Measurements from ENCODE around the gene AUTS2. TPM values are rescaled to one million over a fixed set of nuclear protein-coding genes. Genes with fewer than 3 reads are reported as not detected.

AUTS2 gene
- total RNA-seq, 4 donors from 2014 or later = 29.8 to 114 (median 59.4) TPM

DNA sequence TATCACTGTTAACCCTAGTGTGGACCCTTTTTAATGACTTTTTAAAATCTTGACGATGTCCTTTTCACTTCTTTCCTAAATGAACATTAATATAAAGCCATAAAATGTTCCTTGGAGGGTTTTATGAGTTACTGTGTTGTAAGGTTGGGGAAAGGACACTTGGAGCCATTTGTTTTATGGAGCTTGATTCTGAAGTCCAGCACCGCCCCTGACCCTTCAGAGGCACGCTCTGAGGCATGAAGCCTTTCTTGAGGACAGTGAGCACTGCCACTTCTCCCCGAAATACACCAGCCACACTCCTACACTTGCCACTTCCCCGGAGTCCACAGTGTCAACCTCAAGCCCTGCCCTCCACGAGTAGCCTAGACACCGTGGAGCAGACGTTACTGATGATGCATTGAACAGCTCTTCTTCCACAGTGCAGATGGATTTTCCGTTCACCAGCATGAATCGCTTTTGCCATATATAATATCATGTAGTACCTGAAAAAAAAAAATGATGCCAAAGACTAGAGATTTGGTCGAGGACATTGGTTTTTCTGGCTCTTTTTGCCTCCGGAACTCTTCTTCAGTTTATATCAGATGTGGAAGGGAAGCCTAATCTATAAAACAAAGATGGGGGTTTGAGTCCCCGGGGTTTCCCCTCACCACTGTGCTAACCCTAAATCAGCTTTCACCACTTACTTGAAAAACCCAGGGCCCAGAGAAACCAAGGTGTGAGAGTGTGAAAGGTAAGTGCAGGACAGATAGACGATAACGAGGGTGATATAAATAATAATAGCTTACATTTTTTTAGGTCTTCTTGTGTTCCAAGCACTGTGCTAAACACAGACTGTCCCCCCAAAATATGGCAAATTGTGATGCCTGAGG lies 881.1 kb downstream of the AUTS2 start:
- TF ChIP-seq POLR2AphosphoS5 (IDR thresholded peaks at IDR 0.05) (no peak), EP300 (IDR thresholded peaks at IDR 0.05; ENCODE audit: low read depth) (no peak), POLR2A (IDR thresholded peaks at IDR 0.05) (no peak)
- TF ChIP-seq, protein P1, sequence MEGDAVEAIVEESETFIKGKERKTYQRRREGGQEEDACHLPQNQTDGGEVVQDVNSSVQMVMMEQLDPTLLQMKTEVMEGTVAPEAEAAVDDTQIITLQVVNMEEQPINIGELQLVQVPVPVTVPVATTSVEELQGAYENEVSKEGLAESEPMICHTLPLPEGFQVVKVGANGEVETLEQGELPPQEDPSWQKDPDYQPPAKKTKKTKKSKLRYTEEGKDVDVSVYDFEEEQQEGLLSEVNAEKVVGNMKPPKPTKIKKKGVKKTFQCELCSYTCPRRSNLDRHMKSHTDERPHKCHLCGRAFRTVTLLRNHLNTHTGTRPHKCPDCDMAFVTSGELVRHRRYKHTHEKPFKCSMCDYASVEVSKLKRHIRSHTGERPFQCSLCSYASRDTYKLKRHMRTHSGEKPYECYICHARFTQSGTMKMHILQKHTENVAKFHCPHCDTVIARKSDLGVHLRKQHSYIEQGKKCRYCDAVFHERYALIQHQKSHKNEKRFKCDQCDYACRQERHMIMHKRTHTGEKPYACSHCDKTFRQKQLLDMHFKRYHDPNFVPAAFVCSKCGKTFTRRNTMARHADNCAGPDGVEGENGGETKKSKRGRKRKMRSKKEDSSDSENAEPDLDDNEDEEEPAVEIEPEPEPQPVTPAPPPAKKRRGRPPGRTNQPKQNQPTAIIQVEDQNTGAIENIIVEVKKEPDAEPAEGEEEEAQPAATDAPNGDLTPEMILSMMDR (IDR thresholded peaks at IDR 0.05) = no peak
- H3K36me3 ChIP-seq = no peaks in the 10 kb centered on the region
- in situ Hi-C loops (cut with MboI; ENCODE audit: low pct_ligation_motif_present in 1 of 4, low pct_unique_long_range_greater_than_20kb in 1 of 4, low sequenced_read_pairs in 3 of 4) (no loop called here), intact Hi-C loops (cut with DNase I; ENCODE audit: low total_unique reads) (no loop called here)
- H3K4me1 ChIP-seq = peaks cover 0 to 9% (median 0%) of the 10 kb centered on the region in 4 donors
- 84 to 86% methylated on average over 9 to 15 of the region's 15 CpGs for WGBS, 2 donors (ENCODE audit: low coverage in 1 of 2)
- no peaks in the 10 kb centered on the region for H3K27me3 ChIP-seq
- H3K27ac ChIP-seq = no peak overlapping the region
- H3K4me3 ChIP-seq = no peak overlapping the region
- H3K9me3 ChIP-seq = no peaks in the 10 kb centered on the region
- no peak for DNase-seq

DNA sequence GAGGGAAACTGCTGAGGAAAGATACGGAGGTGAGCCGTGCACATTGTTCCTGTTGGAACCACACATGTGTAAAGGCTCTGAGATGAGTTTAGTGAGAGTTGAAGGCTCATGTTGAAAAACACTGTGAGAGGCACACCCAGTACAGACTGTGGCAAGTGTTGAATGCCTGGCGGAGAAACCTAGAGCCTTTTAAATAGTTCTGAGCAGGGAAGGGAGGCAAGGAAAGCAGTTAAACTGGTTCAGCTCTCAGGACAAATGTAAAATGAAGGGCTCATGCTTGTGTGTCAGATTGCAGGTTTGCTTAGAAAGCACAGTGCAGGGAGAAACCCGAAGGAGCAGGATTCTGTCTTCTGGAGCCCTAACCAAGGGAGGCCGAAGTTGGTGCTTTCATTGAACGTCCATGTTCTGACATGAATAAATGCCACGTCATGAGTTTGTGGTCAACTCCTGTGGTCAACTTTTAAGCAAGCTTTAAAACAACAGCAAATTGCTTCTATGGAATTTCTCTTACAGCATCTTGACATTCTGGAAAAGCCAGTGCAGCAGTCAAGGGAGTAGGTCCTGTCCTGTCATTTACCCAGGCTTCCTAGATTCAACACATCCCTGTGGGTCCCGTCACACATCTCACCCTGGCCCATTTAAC lies 882.8 kb downstream of the AUTS2 start:
- Histone ChIP-seq H3K36me3 (no peaks in the 10 kb centered on the region), H3K4me3 (no peak overlapping the region), H3K4me1 (peaks cover 0 to 9% (median 0%) of the 10 kb centered on the region in 4 donors), H3K27me3 (no peaks in the 10 kb centered on the region), H3K9me3 (no peaks in the 10 kb centered on the region), H3K27ac (no peak overlapping the region)
- TF ChIP-seq POLR2AphosphoS5 (IDR thresholded peaks at IDR 0.05) = no peak
- no peak for TF ChIP-seq EP300 (IDR thresholded peaks at IDR 0.05; ENCODE audit: low read depth)
- TF ChIP-seq, protein P1 (IDR thresholded peaks at IDR 0.05) = no peak
- TF ChIP-seq POLR2A (IDR thresholded peaks at IDR 0.05) = no peak
- DNase-seq = no peak
- intact Hi-C loops (cut with DNase I; ENCODE audit: low total_unique reads) = no loop called here
- WGBS, 2 donors (ENCODE audit: low coverage in 1 of 2) = 71 to 90% methylated on average over 6 to 8 of the region's 8 CpGs
- in situ Hi-C loops (cut with MboI; ENCODE audit: low pct_ligation_motif_present in 1 of 4, low pct_unique_long_range_greater_than_20kb in 1 of 4, low sequenced_read_pairs in 3 of 4) = no loop called here

DNA sequence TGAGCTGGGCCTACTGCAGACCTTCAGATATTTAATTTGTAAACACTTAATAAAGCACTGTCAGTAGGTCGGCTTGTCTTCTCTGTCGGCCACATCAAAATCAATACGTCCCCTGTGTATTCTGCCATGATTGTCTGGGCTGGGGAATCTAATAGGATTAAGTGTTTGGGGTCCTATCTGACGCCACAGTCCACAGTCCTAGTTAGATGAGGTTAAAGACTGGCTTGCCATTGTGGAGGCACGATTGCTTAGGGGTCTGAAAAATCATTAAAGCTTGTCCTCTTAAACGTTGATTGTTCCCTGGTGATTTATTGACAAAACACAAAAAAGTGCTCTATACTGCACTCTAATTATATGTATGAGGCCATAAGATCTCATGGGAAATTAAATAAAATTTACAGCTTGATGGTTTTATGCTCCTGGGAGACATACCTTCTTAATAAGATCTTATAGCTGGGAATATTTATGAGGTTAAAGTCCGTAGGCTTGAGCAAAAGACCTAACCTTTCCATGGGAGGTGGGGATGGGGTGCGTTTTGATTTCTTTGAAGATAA lies 883.4 kb downstream of the AUTS2 start:
- in situ Hi-C loops (cut with MboI; ENCODE audit: low pct_ligation_motif_present in 1 of 4, low pct_unique_long_range_greater_than_20kb in 1 of 4, low sequenced_read_pairs in 3 of 4) = no loop called here
- no peak for TF ChIP-seq EP300 (IDR thresholded peaks at IDR 0.05; ENCODE audit: low read depth)
- TF ChIP-seq POLR2AphosphoS5 (IDR thresholded peaks at IDR 0.05) = no peak
- TF ChIP-seq, protein P1 (IDR thresholded peaks at IDR 0.05) = no peak
- TF ChIP-seq POLR2A (IDR thresholded peaks at IDR 0.05) = no peak
- Histone ChIP-seq H3K9me3 (no peaks in the 10 kb centered on the region), H3K27ac (no peak overlapping the region), H3K4me3 (no peak overlapping the region), H3K4me1 (peaks cover 0 to 9% (median 0%) of the 10 kb centered on the region in 4 donors), H3K36me3 (no peaks in the 10 kb centered on the region), H3K27me3 (no peaks in the 10 kb centered on the region)
- intact Hi-C loops (cut with DNase I; ENCODE audit: low total_unique reads) = no loop called here
- DNase-seq = no peak
- WGBS, 2 donors (ENCODE audit: low coverage in 1 of 2) = 59 to 62% methylated on average over 7 to 8 of the region's 8 CpGs

DNA sequence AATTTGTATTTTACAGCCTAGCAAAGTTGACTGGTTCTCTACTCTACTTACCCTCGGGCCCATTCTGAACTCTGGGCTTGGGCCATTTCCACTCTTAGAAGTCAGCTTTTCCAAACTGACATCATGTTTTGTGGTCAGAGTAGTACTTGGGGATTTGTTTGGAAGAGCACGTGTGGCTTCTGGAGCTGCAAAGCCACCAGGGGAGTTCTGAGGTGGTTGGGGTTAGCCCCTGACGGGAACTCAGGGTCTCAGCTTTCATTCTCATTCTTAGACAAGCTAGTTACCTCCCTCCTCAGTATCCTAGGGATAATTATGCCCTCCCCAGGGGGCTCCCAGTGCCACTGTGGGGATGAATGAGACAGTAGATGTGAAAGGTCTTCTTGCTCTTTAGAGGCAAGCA lies 886.0 kb downstream of the AUTS2 start:
- intact Hi-C loops (cut with DNase I; ENCODE audit: low total_unique reads) (no loop called here), in situ Hi-C loops (cut with MboI; ENCODE audit: low pct_ligation_motif_present in 1 of 4, low pct_unique_long_range_greater_than_20kb in 1 of 4, low sequenced_read_pairs in 3 of 4) (no loop called here)
- TF ChIP-seq, protein P1 (IDR thresholded peaks at IDR 0.05) = no peak
- TF ChIP-seq POLR2AphosphoS5 (IDR thresholded peaks at IDR 0.05) (no peak), EP300 (IDR thresholded peaks at IDR 0.05; ENCODE audit: low read depth) (no peak), POLR2A (IDR thresholded peaks at IDR 0.05) (no peak)
- 79 to 86% methylated on average over 2 to 3 of the region's 3 CpGs for WGBS, 2 donors (ENCODE audit: low coverage in 1 of 2)
- Histone ChIP-seq H3K27ac (no peak overlapping the region), H3K9me3 (no peaks in the 10 kb centered on the region), H3K27me3 (no peaks in the 10 kb centered on the region), H3K4me1 (peaks cover 0 to 5% (median 0%) of the 10 kb centered on the region in 4 donors), H3K4me3 (no peak overlapping the region), H3K36me3 (no peaks in the 10 kb centered on the region)
- no peak for DNase-seq
